Transverse colon (tissue), 4 donors: Measurements from ENCODE around the gene RBM20.

Experiments used
- CTCF ChIP-seq, 5 experiments: fragments of 200-600 bp in 3 of 5; fragments of 450-650 bp in 2 of 5; sonication (generic) in 3 of 5; IDR thresholded peaks; 1 replicate in 2 of 5; 2 replicates in 3 of 5; pipeline ENCODE4 v1.5.1; 2016 to 2017; ENCODE audit warnings: antibody characterized with exemption in 5 of 5, inconsistent platforms in 3 of 5, mild to moderate bottlenecking in 2 of 5, moderate library complexity in 1 of 5
- POLR2AphosphoS5 ChIP-seq, 3 donors: sonication (generic); formaldehyde crosslinking; IDR thresholded peaks; one replicate each; pipeline ENCODE4 v1.6.1; 2016; ENCODE audit warnings: antibody characterized with exemption in 3 of 3

GRCh38 chr10:110709444-110709828 lies 65.3 kb downstream of the RBM20 start:
- TF ChIP-seq CTCF (IDR thresholded peaks at IDR 0.05), result no peak
- TF ChIP-seq POLR2AphosphoS5 (IDR thresholded peaks at IDR 0.05), result no peak
